Posterior vena cava (tissue), 2 donors: ENCODE results near the gene SLC4A5. TPM values are rescaled to one million over a fixed set of nuclear protein-coding genes. Genes with fewer than 3 reads are reported as not detected.
A peak's percentile ranks its signal among the peaks of the same experiment; 100 is the strongest.
"Not testable (repeated sequence)": the region's sequence is repeated elsewhere in the genome, so short reads cannot be mapped to it uniquely, and the experiment has no call there.

Source experiments
- DNase-seq: peaks from one replicate; pipeline ENCODE4 v3.0.0-alpha.2; 2020; ENCODE audit warnings: low spot score
- intact Hi-C, 2 donors: fragments of 100-400 bp; cut with DNase I; formaldehyde crosslinking; loops; one replicate each; pipeline versions ENCODE4 v1.14.1 to v1.14.2; 2022 to 2023
- total RNA-seq, 2 donors: library from RNA; stranded (reverse); fragmentation: NEBNext Ultra II Directional; extraction: Animal tissue kit (Norgen Biotek cat#: 25700); gene quantifications; one replicate each; pipeline ENCODE4 v1.2.1, GENCODE V29; 2021
- donor health status: DM: yes; HTN: yes; CAD: no.
- donor health status: DM: yes; HTN: yes; CAD: no.

Gene SLC4A5
- total RNA-seq, 2 donors from 2014 or later: 3.9 to 5.3 TPM

GRCh38 chr2:74197049-74197448, 146.2 kb downstream of the SLC4A5 start:
- DNase-seq: no peak
- intact Hi-C loops: no loop called here

- intact Hi-C loops: no loop called here
- no peak for DNase-seq
Observed at GRCh38 chr2:74194799-74195198, 148.4 kb downstream of the SLC4A5 start.

DNA sequence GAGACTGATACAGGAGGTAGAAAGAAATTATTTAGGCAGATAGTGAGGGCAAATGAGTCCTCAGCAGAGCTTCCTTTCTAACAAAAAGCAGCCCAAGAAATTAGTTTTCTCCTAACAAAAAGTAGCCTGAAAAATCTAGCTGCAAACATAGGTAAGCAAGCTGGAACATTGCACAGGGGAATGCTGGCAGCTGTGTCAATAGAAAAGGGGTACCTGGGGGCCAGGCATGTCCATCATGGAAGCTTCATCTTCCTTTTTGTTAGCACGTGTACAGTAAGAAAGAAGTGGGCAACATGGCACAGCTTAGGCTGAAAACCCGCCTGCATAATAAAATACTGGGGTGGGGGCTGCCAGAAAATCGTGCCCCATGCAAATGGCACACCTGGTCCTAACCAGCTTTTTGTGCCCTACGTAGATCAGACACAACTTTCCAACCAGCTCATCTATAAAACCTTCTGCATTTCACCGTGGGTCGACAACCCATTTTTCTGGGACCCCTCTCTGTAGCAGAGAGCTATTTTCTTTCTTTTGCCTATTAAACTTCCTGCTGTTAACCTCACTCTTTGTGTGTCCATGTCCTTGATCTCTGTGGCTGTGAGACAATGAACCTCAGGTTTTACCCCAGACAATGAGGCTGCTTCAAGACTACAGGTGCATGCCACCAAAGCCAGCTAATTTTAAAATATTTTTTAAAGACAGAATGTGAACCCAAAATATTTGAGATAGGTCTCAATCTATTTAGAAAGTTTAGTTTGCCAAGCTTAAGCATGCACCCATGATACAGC, 151.4 kb downstream of the SLC4A5 start:
- DNase-seq: no peak
- intact Hi-C loops: no loop called here

- no peak for DNase-seq
- intact Hi-C loops: no loop called here
Observed at GRCh38 chr2:74188696-74189095, 154.5 kb downstream of the SLC4A5 start.

DNA sequence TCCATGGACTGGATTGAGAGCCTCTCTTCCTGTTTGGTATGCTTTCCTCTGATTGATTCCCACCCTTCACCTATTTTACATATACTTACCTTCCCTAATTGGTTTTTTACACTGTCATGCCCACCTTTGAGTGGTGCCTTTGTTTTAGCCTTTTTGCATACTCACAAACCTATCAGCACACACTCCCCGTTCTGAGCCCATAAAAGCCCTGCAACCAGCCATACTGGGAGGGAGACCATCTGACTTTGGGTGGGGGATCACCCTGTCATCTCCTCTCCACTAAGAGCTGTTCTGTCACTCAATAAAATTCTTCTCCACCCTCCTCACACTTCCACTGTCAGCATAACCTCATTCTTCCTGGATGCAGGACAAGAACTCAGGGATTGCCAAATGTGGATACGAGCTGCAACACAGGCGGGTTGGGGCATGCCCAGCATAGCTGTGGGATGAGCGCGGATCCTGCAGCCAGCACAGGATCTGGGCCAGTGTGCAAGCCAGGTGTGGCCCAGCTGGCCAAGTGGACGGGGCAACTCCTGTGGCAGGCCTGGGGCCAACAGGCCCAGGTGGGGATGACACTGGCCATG, 155.1 kb downstream of the SLC4A5 start:
- intact Hi-C loops: no loop called here
- no peak for DNase-seq

DNA sequence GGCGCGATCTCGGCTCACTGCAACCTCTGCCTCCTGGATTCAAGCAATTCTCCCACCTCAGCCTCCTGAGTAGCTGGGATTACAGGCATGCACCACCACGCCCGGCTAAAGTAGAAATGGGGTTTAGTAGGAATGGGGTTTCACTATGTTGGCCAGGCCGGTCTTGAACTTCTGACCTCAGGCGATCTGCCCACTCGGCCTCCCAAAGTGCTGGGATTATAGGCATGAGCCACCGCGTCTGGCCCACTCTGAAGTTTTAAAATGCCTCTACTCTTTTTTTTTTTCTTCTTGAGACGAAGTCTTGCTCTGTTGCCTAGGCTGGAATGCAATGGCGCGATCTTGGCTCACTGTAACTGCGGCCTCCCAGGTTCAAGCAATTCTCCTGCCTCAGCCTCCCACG, 156.5 kb downstream of the SLC4A5 start:
- DNase-seq, intact Hi-C loops: not testable (repeated sequence)

DNA sequence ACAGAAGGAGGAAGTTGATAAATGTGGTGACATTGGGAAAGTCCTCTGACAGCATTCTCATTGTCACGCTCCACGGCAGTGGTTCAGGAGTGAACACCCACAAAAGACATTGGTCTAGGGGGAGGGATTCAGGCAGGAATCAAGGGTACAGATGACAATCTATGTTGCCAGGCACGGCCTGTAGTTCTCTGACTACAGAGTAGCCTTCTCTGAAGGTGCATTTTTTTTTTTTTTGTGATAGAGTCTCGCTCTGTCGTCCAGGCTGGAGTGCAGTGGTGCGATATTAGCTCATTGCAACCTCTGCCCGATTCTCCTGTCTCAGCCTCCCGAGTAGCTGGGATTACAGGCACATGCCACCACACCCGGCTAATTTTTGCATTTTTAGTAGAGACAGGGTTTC, 157.2 kb downstream of the SLC4A5 start:
- intact Hi-C loops: no loop called here
- DNase-seq: no peak

- no peak for DNase-seq
- intact Hi-C loops: no loop called here
Observed at GRCh38 chr2:74183878-74184277, 159.3 kb downstream of the SLC4A5 start.

DNA sequence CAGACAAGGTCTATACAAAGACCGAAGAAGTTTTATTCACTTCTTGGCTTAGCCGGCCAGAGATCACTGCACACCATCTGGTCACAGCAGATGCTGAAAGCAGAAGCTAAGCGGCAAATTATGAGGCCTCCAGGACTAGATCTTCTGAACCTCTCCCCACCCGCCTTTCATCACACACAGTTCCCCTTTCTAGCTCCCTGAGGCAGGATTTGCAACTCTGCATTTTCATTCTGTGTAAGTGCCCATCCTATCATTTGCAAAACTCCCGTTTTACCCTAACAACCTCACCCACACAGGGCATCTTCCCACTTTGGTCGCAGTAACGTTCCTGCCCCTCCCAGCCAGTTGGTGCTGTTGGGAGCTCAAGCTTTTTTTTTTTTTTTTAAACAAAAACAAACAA, 161.5 kb downstream of the SLC4A5 start:
- no peak for DNase-seq
- intact Hi-C loops: no loop called here

DNA sequence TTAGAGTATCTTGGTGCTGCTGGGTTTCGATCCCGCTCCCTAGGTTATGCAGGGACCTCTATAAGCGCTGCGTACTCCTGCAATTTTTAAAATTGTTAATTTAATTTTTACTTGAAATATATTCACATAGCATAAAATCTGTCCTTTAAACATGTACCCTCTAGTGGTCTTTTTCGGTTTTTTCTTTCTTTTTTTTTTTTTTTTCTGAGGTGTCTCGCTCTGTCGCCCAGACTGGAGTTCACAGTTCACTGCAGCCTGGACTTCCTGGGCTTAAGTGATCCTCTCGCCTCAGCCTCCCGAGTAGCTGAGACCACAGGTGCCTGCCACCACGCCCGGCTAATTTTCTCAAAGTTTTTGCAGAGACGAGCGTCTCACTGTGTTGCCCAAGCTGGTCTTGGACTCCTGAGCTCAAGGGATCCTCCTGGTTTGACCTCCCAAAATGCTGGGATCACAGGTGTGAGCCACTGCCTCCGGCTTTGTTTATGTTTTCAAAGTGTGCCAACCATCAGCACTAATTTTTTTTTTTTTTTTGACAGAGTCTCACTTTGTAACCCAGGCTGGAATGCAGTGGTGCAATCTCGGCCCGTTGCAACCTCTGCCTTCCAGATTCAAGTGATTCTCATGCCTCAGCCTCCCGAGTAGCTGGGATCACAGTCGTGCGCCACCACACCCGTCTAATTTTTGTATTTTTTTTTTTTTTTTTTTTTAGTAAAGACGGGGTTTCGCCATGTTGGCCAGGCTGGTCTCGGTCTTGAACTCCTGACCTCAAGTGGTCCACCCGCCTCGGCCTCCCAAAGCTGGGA, 164.0 kb downstream of the SLC4A5 start:
- intact Hi-C loops: no loop called here
- no peak for DNase-seq

GRCh38 chr2:74178211-74179062, 164.8 kb downstream of the SLC4A5 start, which contains the start of gene MOB1A:
Gene MOB1A, minus strand, starts transcription at chr2:74178879. Its CDS starts 205 bp downstream, at chr2:74178674.
- intact Hi-C loops: no loop called here
- DNase-seq: peak; percentile 99

DNA sequence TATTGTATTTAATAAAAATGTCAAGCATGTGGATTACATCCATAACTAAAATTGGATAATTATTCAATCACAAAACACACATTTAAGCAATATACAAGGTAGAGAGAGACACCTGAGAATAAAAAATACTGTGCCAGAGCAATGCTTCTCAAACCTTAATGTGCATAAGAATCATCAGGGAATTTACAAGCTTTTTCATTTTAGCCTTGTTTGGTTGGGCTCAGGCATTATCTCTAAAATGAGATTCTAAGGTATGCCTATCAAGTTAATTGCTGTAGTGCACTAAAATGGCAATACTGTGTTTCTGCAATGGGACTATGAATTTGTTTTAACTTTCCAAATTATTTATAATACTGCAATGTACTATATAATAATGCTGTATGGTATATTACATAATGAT, 165.5 kb downstream of the SLC4A5 start:
- intact Hi-C loops: no loop called here
- DNase-seq: no peak

- no peak for DNase-seq
- intact Hi-C loops: no loop called here
Observed at GRCh38 chr2:74174909-74175308, 168.3 kb downstream of the SLC4A5 start.

GRCh38 chr2:74168739-74169138, 174.5 kb downstream of the SLC4A5 start:
- no peak for DNase-seq
- intact Hi-C loops: no loop called here

Other genes with a start within 250 kb of the SLC4A5 start
- 10 to 100 TPM; 20.9 to 29.5 TPM for gene BOLA3, start 195.5 kb downstream of the SLC4A5 start, total RNA-seq
- gene MOB1A, start 164.5 kb downstream of the SLC4A5 start, total RNA-seq: 100 to 1,000 TPM; 101 to 119 TPM
- gene MTHFD2, start 144.8 kb downstream of the SLC4A5 start, total RNA-seq: 100 to 1,000 TPM in 1 of 2 donors, 10 to 100 TPM in 1; 83.7 to 101 TPM
- 100 to 1,000 TPM; 165 to 167 TPM for gene DCTN1, start 36.9 kb upstream of the SLC4A5 start, total RNA-seq
- 1 to 10 TPM; 2.3 to 2.7 TPM for gene C2orf81, start 78.2 kb upstream of the SLC4A5 start, total RNA-seq
- gene WDR54, start 78.3 kb upstream of the SLC4A5 start, total RNA-seq: 1 to 10 TPM; 7.9 to 9.4 TPM
- gene RTKN, start 98.5 kb upstream of the SLC4A5 start, total RNA-seq: 10 to 100 TPM; 10.6 to 16.8 TPM
- gene INO80B, start 111.7 kb upstream of the SLC4A5 start, total RNA-seq: 10 to 100 TPM; 20.5 TPM
- gene WBP1, start 115.0 kb upstream of the SLC4A5 start, total RNA-seq: 10 to 100 TPM; 28.2 to 40.5 TPM
- gene MOGS, start 122.0 kb upstream of the SLC4A5 start, total RNA-seq: 10 to 100 TPM; 25.1 to 30.2 TPM
- gene MRPL53, start 129.3 kb upstream of the SLC4A5 start, total RNA-seq: 10 to 100 TPM; 47.1 to 53.2 TPM
- gene CCDC142, start 139.6 kb upstream of the SLC4A5 start, total RNA-seq: 10 to 100 TPM in 1 of 2 donors, 1 to 10 TPM in 1; 9.9 to 11.2 TPM
- gene TTC31, start 139.7 kb upstream of the SLC4A5 start, total RNA-seq: 10 to 100 TPM; 13.2 to 15.0 TPM
- gene LBX2, start 156.2 kb upstream of the SLC4A5 start, total RNA-seq: 1 to 10 TPM in 1 of 2 donors, not detected in 1; 1.5 TPM
- gene PCGF1, start 164.3 kb upstream of the SLC4A5 start, total RNA-seq: 10 to 100 TPM; 21.6 to 23.6 TPM
- not detected for gene TLX2, start 171.0 kb upstream of the SLC4A5 start, total RNA-seq
- gene DQX1, start 182.8 kb upstream of the SLC4A5 start, total RNA-seq: not detected
- 10 to 100 TPM; 64.4 to 67.0 TPM for gene AUP1, start 186.3 kb upstream of the SLC4A5 start, total RNA-seq
- gene HTRA2, start 186.5 kb upstream of the SLC4A5 start, total RNA-seq: 10 to 100 TPM; 22.4 to 30.4 TPM
- 10 to 100 TPM in 1 of 2 donors, 1 to 10 TPM in 1; 6.1 to 11.8 TPM for gene LOXL3, start 210.5 kb upstream of the SLC4A5 start, total RNA-seq
- 10 to 100 TPM; 11.0 to 12.2 TPM for gene DOK1, start 211.3 kb upstream of the SLC4A5 start, total RNA-seq